Measurements from ENCODE around the gene TTC7B.

DNA sequence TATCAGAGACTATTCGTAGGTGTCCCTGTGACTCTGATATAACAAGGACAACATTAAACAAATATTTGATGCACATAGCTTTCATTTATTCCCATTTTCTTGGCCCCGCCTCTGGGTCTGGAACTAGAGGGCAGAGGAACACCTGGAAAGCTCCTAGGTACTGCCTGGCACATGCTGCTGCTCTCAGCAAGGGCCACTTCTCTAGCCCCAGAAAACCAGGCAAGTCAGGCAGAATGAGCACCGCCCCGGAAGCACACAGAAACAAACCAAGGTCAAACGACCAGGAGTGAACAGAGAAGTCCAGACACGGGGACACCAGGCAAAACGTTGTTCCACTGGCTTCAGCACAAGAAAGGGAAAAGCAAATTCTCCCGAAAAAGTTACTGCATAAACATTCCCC lies 76.1 kb downstream of the TTC7B start:
- TF ChIP-seq, protein P1, sequence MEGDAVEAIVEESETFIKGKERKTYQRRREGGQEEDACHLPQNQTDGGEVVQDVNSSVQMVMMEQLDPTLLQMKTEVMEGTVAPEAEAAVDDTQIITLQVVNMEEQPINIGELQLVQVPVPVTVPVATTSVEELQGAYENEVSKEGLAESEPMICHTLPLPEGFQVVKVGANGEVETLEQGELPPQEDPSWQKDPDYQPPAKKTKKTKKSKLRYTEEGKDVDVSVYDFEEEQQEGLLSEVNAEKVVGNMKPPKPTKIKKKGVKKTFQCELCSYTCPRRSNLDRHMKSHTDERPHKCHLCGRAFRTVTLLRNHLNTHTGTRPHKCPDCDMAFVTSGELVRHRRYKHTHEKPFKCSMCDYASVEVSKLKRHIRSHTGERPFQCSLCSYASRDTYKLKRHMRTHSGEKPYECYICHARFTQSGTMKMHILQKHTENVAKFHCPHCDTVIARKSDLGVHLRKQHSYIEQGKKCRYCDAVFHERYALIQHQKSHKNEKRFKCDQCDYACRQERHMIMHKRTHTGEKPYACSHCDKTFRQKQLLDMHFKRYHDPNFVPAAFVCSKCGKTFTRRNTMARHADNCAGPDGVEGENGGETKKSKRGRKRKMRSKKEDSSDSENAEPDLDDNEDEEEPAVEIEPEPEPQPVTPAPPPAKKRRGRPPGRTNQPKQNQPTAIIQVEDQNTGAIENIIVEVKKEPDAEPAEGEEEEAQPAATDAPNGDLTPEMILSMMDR (conservative IDR thresholded peaks at IDR 0.05 in 1 of 2, IDR thresholded peaks at IDR 0.05 in 1 of 2; ENCODE audit: low read depth in 1 of 2, low read length in 2 of 2), result no peak
- no peak for TF ChIP-seq EZH2 (IDR thresholded peaks at IDR 0.05; ENCODE audit: low read length, missing control alignments)

Data from fibroblast of lung (primary cell).